Fibroblast of peridontal ligament (primary cell): ENCODE results near the gene GAL3ST1.
"Not testable (repeated sequence)": the region's sequence is repeated elsewhere in the genome, so short reads cannot be mapped to it uniquely, and the experiment has no call there.

Source experiments
- DNase-seq: peaks from one replicate; pipeline ENCODE4 v3.0.0-alpha.2; 2010; ENCODE audit errors: extremely low read depth

The GAL3ST1 gene

GRCh38 chr22:30574095-30574981, at the start of gene GAL3ST1:
Gene GAL3ST1 (minus strand): TSS chr22:30574665. CDS start chr22:30557392, 17,273 bp downstream.
- DNase-seq, result no peak

- DNase-seq, result not testable (repeated sequence)
Measured at GRCh38 chr22:30619909-30620308, 45.4 kb upstream of the GAL3ST1 start.

GRCh38 chr22:30617819-30618218, 43.4 kb upstream of the GAL3ST1 start:
- DNase-seq, result no peak

GRCh38 chr22:30615543-30615954, 41.1 kb upstream of the GAL3ST1 start:
- DNase-seq, result no peak

- no peak for DNase-seq
Measured at GRCh38 chr22:30614879-30615278, 40.4 kb upstream of the GAL3ST1 start.

- DNase-seq, result no peak
Measured at GRCh38 chr22:30614268-30614667, 39.8 kb upstream of the GAL3ST1 start.

- no peak for DNase-seq
Measured at GRCh38 chr22:30612789-30613188, 38.3 kb upstream of the GAL3ST1 start.

- DNase-seq, result no peak
Measured at GRCh38 chr22:30611197-30611596, 36.7 kb upstream of the GAL3ST1 start.

- DNase-seq, result no peak
Measured at GRCh38 chr22:30610299-30610698, 35.8 kb upstream of the GAL3ST1 start.

- DNase-seq, result peak; percentile 83
Measured at GRCh38 chr22:30609260-30610185, 35.1 kb upstream of the GAL3ST1 start.

- no peak for DNase-seq
Measured at GRCh38 chr22:30607939-30608338, 33.5 kb upstream of the GAL3ST1 start.

- no peak for DNase-seq
Measured at GRCh38 chr22:30607300-30607930, 33.0 kb upstream of the GAL3ST1 start.

GRCh38 chr22:30606455-30607299, 32.2 kb upstream of the GAL3ST1 start, which contains the start of gene TCN2:
Gene TCN2 (plus strand): TSS chr22:30607174. CDS start chr22:30607332, 158 bp downstream.
- peak; percentile 54 for DNase-seq

- peak; percentile 51 for DNase-seq
Measured at GRCh38 chr22:30605449-30606110, 31.1 kb upstream of the GAL3ST1 start.

GRCh38 chr22:30604723-30605122, 30.3 kb upstream of the GAL3ST1 start:
- DNase-seq, result no peak

GRCh38 chr22:30603801-30604200, 29.3 kb upstream of the GAL3ST1 start:
- DNase-seq, result no peak

GRCh38 chr22:30602049-30602448, 27.6 kb upstream of the GAL3ST1 start:
- DNase-seq, result peak; percentile 41

- DNase-seq, result no peak
Measured at GRCh38 chr22:30601464-30601863, 27.0 kb upstream of the GAL3ST1 start.

GRCh38 chr22:30600921-30601320, 26.5 kb upstream of the GAL3ST1 start:
- no peak for DNase-seq

GRCh38 chr22:30598986-30599385, 24.5 kb upstream of the GAL3ST1 start:
- no peak for DNase-seq
